ENCODE results near the gene SLC37A1.

DNA sequence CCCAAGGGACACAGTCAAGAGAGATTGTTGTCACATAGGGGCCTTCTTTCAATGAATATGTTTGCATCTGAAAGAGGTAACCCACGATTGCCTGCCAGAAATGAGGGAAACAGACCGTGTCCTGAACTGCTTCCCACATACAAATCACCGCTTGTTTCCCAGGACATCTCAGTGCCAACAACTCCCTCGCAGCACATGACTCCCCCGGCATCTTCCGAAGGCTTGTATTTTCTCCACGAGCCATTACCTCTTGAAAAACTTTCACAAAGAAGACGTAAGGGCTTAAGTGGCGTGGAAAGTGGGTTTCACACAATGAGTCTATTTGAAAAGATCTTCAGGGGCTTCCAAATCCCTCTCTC lies 108.1 kb downstream of the SLC37A1 start:
- TF ChIP-seq POLR2AphosphoS5 (IDR thresholded peaks at IDR 0.05; ENCODE audit: low read depth) (no peak), GABPA (IDR thresholded peaks at IDR 0.05; ENCODE audit: low read depth) (no peak)
- TF ChIP-seq, protein P1, sequence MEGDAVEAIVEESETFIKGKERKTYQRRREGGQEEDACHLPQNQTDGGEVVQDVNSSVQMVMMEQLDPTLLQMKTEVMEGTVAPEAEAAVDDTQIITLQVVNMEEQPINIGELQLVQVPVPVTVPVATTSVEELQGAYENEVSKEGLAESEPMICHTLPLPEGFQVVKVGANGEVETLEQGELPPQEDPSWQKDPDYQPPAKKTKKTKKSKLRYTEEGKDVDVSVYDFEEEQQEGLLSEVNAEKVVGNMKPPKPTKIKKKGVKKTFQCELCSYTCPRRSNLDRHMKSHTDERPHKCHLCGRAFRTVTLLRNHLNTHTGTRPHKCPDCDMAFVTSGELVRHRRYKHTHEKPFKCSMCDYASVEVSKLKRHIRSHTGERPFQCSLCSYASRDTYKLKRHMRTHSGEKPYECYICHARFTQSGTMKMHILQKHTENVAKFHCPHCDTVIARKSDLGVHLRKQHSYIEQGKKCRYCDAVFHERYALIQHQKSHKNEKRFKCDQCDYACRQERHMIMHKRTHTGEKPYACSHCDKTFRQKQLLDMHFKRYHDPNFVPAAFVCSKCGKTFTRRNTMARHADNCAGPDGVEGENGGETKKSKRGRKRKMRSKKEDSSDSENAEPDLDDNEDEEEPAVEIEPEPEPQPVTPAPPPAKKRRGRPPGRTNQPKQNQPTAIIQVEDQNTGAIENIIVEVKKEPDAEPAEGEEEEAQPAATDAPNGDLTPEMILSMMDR (IDR thresholded peaks at IDR 0.05; ENCODE audit: insufficient read depth, low read length), result no peak
